ENCODE results near the gene BACE2.
"Not testable (repeated sequence)": the region's sequence is repeated elsewhere in the genome, so short reads cannot be mapped to it uniquely, and the experiment has no call there.

BACE2 gene

GRCh38 chr21:41295721-41296254 is 127.8 kb downstream of the BACE2 start:
- DNase-seq (ENCODE audit: low read depth, low spot score) = no peak

GRCh38 chr21:41302976-41303375 is 135.0 kb downstream of the BACE2 start:
- H3K4me3 ChIP-seq (ENCODE audit: low read length) = no peak overlapping the region
- DNase-seq (ENCODE audit: low read depth, low spot score) = no peak

More at GRCh38 chr21:41295721-41296254, 127.8 kb downstream of the BACE2 start:
- H3K4me3 ChIP-seq (ENCODE audit: low read length) = no peak overlapping the region

- no peak overlapping the region for H3K4me3 ChIP-seq (ENCODE audit: low read length)
- DNase-seq (ENCODE audit: low read depth, low spot score) = no peak
These were observed 136.2 kb downstream of the BACE2 start for GRCh38 chr21:41304068-41304720.

GRCh38 chr21:41307219-41307618 is 139.3 kb downstream of the BACE2 start:
- DNase-seq (ENCODE audit: low read depth, low spot score) = no peak

GRCh38 chr21:41313285-41314164 is 145.6 kb downstream of the BACE2 start:
- DNase-seq (ENCODE audit: low read depth, low spot score); H3K4me3 ChIP-seq (ENCODE audit: low read length): not testable (repeated sequence)

More at GRCh38 chr21:41307219-41307618, 139.3 kb downstream of the BACE2 start:
- H3K4me3 ChIP-seq (ENCODE audit: low read length) = no peak overlapping the region

GRCh38 chr21:41315726-41316125 is 147.8 kb downstream of the BACE2 start:
- no peak overlapping the region for H3K4me3 ChIP-seq (ENCODE audit: low read length)
- DNase-seq (ENCODE audit: low read depth, low spot score) = no peak

- no peak within 1 kb of the TSS for H3K4me3 ChIP-seq (ENCODE audit: low read length)
- DNase-seq (ENCODE audit: low read depth, low spot score) = no peak
These were observed 148.5 kb downstream of the BACE2 start, which contains the start of gene FAM3B for GRCh38 chr21:41316200-41317062. TSS of gene FAM3B (plus strand) at chr21:41316801. CDS start at chr21:41316880, 79 bp downstream.

- no peak overlapping the region for H3K4me3 ChIP-seq (ENCODE audit: low read length)
- no peak for DNase-seq (ENCODE audit: low read depth, low spot score)
These were observed 149.1 kb downstream of the BACE2 start for GRCh38 chr21:41317063-41317392.

- no peak overlapping the region for H3K4me3 ChIP-seq (ENCODE audit: low read length)
- no peak for DNase-seq (ENCODE audit: low read depth, low spot score)
These were observed 149.5 kb downstream of the BACE2 start for GRCh38 chr21:41317458-41317857.

GRCh38 chr21:41318218-41318617 is 150.3 kb downstream of the BACE2 start:
- no peak for DNase-seq (ENCODE audit: low read depth, low spot score)

GRCh38 chr21:41319273-41319672 is 151.3 kb downstream of the BACE2 start:
- H3K4me3 ChIP-seq (ENCODE audit: low read length) = no peak overlapping the region
- DNase-seq (ENCODE audit: low read depth, low spot score) = no peak

More at GRCh38 chr21:41318218-41318617, 150.3 kb downstream of the BACE2 start:
- no peak overlapping the region for H3K4me3 ChIP-seq (ENCODE audit: low read length)

- peak; percentile 72 for DNase-seq (ENCODE audit: low read depth, low spot score)
These were observed 153.4 kb downstream of the BACE2 start for GRCh38 chr21:41321211-41321907.

GRCh38 chr21:41321908-41322495 is 154.0 kb downstream of the BACE2 start:
- H3K4me3 ChIP-seq (ENCODE audit: low read length) = no peak overlapping the region
- no peak for DNase-seq (ENCODE audit: low read depth, low spot score)

More at GRCh38 chr21:41321211-41321907, 153.4 kb downstream of the BACE2 start:
- H3K4me3 ChIP-seq (ENCODE audit: low read length) = no peak overlapping the region

GRCh38 chr21:41322496-41323382 is 154.8 kb downstream of the BACE2 start:
- no peak for DNase-seq (ENCODE audit: low read depth, low spot score)
- H3K4me3 ChIP-seq (ENCODE audit: low read length) = no peak overlapping the region

GRCh38 chr21:41325138-41325912 is 157.4 kb downstream of the BACE2 start:
- no peak overlapping the region for H3K4me3 ChIP-seq (ENCODE audit: low read length)
- no peak for DNase-seq (ENCODE audit: low read depth, low spot score)

GRCh38 chr21:41326414-41327080 is 158.6 kb downstream of the BACE2 start:
- H3K4me3 ChIP-seq (ENCODE audit: low read length) = no peak overlapping the region
- no peak for DNase-seq (ENCODE audit: low read depth, low spot score)
